GM18519 (cell line): ENCODE measurements around the gene RSPO4.

Experiments
- ATAC-seq: cut with Tn5 transposase; IDR thresholded peaks from one replicate; pipeline ENCODE4 v1.9.1; 2021; ENCODE audit warnings: mild to moderate bottlenecking, moderate library complexity; ENCODE audit not compliant: unreplicated experiment, low FRiP score

Gene RSPO4

DNA sequence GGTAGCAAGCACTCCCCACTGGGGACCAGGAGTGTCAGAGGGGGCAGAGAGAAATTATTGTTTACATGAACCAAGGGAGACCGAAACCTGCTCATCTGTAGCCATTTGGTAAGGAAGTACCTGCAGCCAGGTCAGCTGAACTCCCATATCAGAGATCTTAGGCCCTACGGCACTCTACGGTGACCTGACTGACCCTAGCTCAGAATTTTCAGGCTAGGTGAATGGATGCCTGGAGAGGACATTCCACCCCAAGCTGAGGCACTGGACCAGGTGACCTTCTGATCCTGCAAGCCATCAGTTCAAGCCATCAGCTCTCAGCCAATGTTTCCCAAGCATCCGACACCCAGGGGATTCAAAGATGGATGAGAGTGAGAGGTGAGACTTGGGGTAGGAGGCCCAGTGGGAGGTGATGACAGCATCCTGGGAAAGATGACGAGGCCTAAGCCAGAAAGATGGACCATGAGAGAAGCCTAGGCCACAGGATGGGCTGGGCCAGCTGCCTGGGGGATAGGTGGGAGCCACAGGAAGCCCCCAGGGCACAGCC lies 88.7 kb downstream of the RSPO4 start:
- no peak for ATAC-seq

DNA sequence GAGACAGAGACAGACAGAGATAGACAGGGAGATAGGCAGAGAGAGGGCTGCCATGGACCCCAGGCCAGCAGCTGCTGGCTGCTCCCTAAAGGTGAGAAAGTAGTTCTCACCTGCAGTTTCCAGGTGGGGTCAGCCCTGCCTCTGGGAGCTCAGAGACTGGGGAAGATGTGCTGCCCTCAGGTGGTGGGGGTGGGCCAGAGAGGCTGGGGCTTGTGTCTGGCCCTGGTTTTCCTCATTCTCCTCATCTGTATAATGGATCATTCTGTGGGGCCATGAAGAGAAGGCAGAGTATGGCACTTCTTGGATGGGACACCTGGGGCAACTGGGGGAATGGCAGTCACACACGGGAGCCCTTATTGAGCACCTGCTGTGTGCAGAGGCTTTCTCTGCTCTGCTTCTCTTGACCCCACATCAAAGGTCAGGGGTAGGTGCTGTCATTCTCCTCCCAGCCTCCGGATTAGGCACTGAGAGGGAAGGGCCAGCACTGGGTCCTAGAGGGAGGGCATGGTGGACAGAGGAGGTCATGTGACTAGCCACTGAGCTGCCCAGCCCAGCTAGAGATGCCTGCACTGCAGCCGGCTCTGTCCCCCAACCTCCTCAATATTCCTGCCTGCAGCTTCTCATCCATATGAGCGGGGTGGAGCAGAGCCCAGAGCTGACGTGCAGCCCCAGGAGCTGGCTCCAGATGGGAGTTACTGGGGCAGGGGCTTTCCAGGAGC lies 90.1 kb downstream of the RSPO4 start:
- ATAC-seq = no peak

DNA sequence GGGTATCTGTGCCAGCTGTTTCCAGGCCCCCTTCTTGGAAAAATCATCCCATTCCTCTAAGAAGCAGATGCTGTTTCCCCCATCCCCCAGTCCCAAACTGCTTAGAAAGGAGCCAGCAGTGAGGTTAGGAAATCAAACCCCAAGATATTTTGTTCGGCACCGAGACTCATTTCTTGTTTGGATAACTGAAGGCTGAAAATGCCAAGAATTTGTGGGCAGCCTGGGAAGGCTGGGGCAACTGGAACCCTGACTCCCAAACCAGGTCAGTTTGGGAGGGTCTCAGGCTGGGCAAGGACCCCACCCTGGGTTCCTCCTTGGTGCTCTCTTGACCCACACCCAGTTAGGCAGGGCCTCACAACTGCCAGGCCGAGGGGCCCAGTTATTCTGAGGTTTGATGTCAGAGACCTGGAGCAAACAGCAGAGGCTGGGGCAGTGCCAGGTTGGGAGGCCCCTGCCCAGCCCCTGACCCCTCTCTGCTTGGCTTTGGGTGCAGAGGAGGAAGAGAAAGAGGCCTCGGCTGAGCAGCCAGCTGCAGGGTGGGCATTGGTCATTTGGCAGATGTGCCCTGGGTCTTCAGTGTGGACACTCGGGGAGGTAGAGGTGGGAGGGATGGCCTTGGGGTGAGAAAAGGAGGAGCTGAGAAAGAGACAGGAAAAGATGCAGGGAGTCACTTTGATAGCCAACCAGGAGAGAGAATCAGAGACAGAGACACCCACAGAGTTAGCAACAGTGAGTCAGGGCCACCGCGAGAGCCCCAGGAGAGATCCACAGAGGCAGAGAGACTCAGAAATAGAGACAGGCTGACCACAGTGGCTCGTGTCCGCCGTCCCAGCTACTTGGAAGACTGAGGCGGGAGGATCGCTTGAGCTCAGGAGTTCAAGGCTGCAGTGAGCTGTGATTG lies 91.0 kb downstream of the RSPO4 start:
- ATAC-seq = no peak

DNA sequence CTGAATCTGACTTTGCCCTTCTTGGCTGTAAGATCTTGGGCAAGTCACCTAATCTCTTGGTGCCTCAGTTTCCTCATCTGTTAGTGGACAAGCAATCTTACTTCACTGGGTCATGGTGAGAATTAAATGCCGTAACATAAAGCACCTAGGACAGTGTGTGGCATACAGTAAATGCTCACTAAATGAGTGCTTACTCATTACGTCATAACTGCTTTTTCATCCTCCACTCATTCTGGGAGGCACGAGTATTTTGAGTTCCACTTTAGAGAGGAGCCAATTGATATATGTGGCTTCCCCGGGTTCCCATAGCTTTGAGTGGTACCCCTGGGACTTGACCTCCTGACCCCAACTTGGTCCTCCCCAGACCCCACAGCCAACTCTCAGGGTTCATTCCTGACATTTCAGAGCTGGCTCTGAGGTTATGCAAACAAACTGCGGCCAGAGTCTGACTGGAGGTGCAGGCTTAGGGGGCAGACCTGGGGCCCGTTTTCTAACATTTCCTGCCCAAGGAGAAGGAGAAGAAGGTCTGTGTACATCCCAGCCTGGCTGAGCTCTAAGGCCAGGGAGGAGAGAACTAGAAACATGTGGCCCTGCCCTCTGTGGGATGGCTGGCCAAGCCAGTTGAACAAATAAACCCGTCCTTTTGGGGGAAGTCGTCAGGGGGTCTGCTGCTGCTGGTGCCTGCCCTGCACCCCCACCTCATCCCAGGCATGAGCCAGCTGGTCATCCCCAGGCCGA lies 91.8 kb downstream of the RSPO4 start:
- ATAC-seq = no peak

- no peak for ATAC-seq
These were observed 92.5 kb downstream of the RSPO4 start for GRCh38 chr20:909641-910040.
